Measurements from ENCODE around the gene BCL7A. TPM values are rescaled to one million over a fixed set of nuclear protein-coding genes. Genes with fewer than 3 reads are reported as not detected.

BCL7A gene
- polyA plus RNA-seq, 3 donors, result 0.34 to 0.79 (median 0.56) TPM

GRCh38 chr12:122006186-122006926, 15.3 kb upstream of the BCL7A start:
- H3K79me2 ChIP-seq (ENCODE audit: insufficient read depth, low read length), result no peaks in the 10 kb centered on the region
- H3K27ac ChIP-seq (ENCODE audit: low read depth in 1 of 2, low read length in 2 of 2), result no peak overlapping the region
- Mint-ChIP-seq H3K36me3 (no peaks in the 10 kb centered on the region), H3K27ac (no peak overlapping the region), H3K4me3 (no peak overlapping the region), H3K4me1 (peaks cover 14% of the 10 kb centered on the region), H3K9me3 (peaks cover 0 to 6% (median 0%) of the 10 kb centered on the region in 7 donors), H3K27me3 (ENCODE audit: low read depth in 3 of 3) (peaks cover 13 to 29% (median 20%) of the 10 kb centered on the region in 3 donors)
- no peak overlapping the region for H3K4me2 ChIP-seq (replicated peaks; ENCODE audit: extremely low read depth, low read length, poor library complexity, severe bottlenecking)
- no peaks in the 10 kb centered on the region for H3K36me3 ChIP-seq (replicated peaks in 1 of 2; ENCODE audit: control insufficient read depth in 1 of 2, insufficient read depth in 2 of 2, low read length in 2 of 2)
- H3K4me1 ChIP-seq (ENCODE audit: control insufficient read depth in 1 of 2, insufficient read depth in 2 of 2, low read length in 2 of 2), result peaks cover 0 to 4% of the 10 kb centered on the region in 2 donors
- intact Hi-C loops (cut with micrococcal nuclease), result no loop called here
- no peak overlapping the region for H3K4me3 ChIP-seq (replicated peaks in 1 of 3; ENCODE audit: low read depth in 2 of 3, low read length in 3 of 3)
- no peak for DNase-seq
- no peak overlapping the region for H2AFZ ChIP-seq (ENCODE audit: insufficient read depth, low read depth, low read length, poor library complexity, severe bottlenecking)
- peaks cover 0 to 18% of the 10 kb centered on the region in 2 donors for H3K27me3 ChIP-seq (ENCODE audit: control insufficient read depth in 2 of 2, insufficient read depth in 2 of 2, low read length in 2 of 2)
- TF ChIP-seq CTCF (IDR thresholded peaks at IDR 0.05), result no peak
- no peaks in the 10 kb centered on the region for H4K20me1 ChIP-seq (ENCODE audit: insufficient read depth, low read length)
- no peaks in the 10 kb centered on the region for H3K9me3 ChIP-seq (replicated peaks in 1 of 2; ENCODE audit: control insufficient read depth in 1 of 2, insufficient read depth in 1 of 2, low read length in 2 of 2)
- no peak overlapping the region for H3K9ac ChIP-seq (ENCODE audit: insufficient read depth, low read length, poor library complexity, severe bottlenecking)
- WGBS (ENCODE audit: insufficient coverage), result 91% methylated on average over 19 of the region's 24 CpGs

- Histone ChIP-seq H3K4me2 (replicated peaks; ENCODE audit: extremely low read depth, low read length, poor library complexity, severe bottlenecking) (no peak overlapping the region), H3K4me1 (ENCODE audit: control insufficient read depth in 1 of 2, insufficient read depth in 2 of 2, low read length in 2 of 2) (peaks cover 15 to 23% of the 10 kb centered on the region in 2 donors), H3K9ac (ENCODE audit: insufficient read depth, low read length, poor library complexity, severe bottlenecking) (no peak overlapping the region), H4K20me1 (ENCODE audit: insufficient read depth, low read length) (no peaks in the 10 kb centered on the region), H3K27ac (ENCODE audit: low read depth in 1 of 2, low read length in 2 of 2) (no peak overlapping the region), H3K36me3 (replicated peaks in 1 of 2; ENCODE audit: control insufficient read depth in 1 of 2, insufficient read depth in 2 of 2, low read length in 2 of 2) (no peaks in the 10 kb centered on the region), H3K4me3 (replicated peaks in 1 of 3; ENCODE audit: low read depth in 2 of 3, low read length in 3 of 3) (no peak overlapping the region), H2AFZ (ENCODE audit: insufficient read depth, low read depth, low read length, poor library complexity, severe bottlenecking) (no peak overlapping the region), H3K9me3 (replicated peaks in 1 of 2; ENCODE audit: control insufficient read depth in 1 of 2, insufficient read depth in 1 of 2, low read length in 2 of 2) (peaks cover 0 to 7% of the 10 kb centered on the region in 2 donors), H3K27me3 (ENCODE audit: control insufficient read depth in 2 of 2, insufficient read depth in 2 of 2, low read length in 2 of 2) (peaks cover 0 to under 1% of the 10 kb centered on the region in 2 donors), H3K79me2 (ENCODE audit: insufficient read depth, low read length) (no peaks in the 10 kb centered on the region)
- H3K36me3 Mint-ChIP-seq, result no peaks in the 10 kb centered on the region
- intact Hi-C loops (cut with micrococcal nuclease), result no loop called here
- peaks cover 0 to 10% (median 6%) of the 10 kb centered on the region in 7 donors for H3K9me3 Mint-ChIP-seq
- no peak overlapping the region for H3K4me3 Mint-ChIP-seq
- H3K27me3 Mint-ChIP-seq (ENCODE audit: low read depth in 3 of 3), result peaks cover under 1 to 7% (median 5%) of the 10 kb centered on the region in 3 donors
- no peak overlapping the region for H3K27ac Mint-ChIP-seq
- peaks cover 35% of the 10 kb centered on the region for H3K4me1 Mint-ChIP-seq
- no peak for DNase-seq
- TF ChIP-seq CTCF (IDR thresholded peaks at IDR 0.05), result no peak
- 84% methylated on average over 2 of the region's 9 CpGs for WGBS (ENCODE audit: insufficient coverage)
These were observed 11.9 kb upstream of the BCL7A start for GRCh38 chr12:122009741-122010140.

Data from CD14-positive monocyte (primary cell).